ENCODE data around the gene CASP6.
A peak's percentile ranks its signal among the peaks of the same experiment; 100 is the strongest.

CASP6 gene

GRCh38 chr4:109675181-109675580, 28.1 kb downstream of the CASP6 start:
- FAIRE-seq: no peak
- no peak for DNase-seq (ENCODE audit: extremely low spot score, insufficient read length, low read depth)

- no peak for DNase-seq (ENCODE audit: extremely low spot score, insufficient read length, low read depth)
- no peak for FAIRE-seq
These were observed 29.9 kb downstream of the CASP6 start for GRCh38 chr4:109673303-109673702.

- FAIRE-seq: no peak
- no peak for DNase-seq (ENCODE audit: extremely low spot score, insufficient read length, low read depth)
These were observed 30.9 kb downstream of the CASP6 start for GRCh38 chr4:109672169-109672930.

GRCh38 chr4:109671350-109671749, 31.9 kb downstream of the CASP6 start:
- DNase-seq (ENCODE audit: extremely low spot score, insufficient read length, low read depth): no peak
- no peak for FAIRE-seq

GRCh38 chr4:109665783-109666485, 37.3 kb downstream of the CASP6 start:
- no peak for FAIRE-seq
- DNase-seq (ENCODE audit: extremely low spot score, insufficient read length, low read depth): no peak

GRCh38 chr4:109662771-109663170, 40.5 kb downstream of the CASP6 start:
- DNase-seq (ENCODE audit: extremely low spot score, insufficient read length, low read depth) (no peak), FAIRE-seq (no peak)

- FAIRE-seq: no peak
- DNase-seq (ENCODE audit: extremely low spot score, insufficient read length, low read depth): no peak
These were observed 41.1 kb downstream of the CASP6 start for GRCh38 chr4:109662116-109662515.

- DNase-seq (ENCODE audit: extremely low spot score, insufficient read length, low read depth): no peak
- no peak for FAIRE-seq
These were observed 44.3 kb downstream of the CASP6 start for GRCh38 chr4:109658871-109659410.

- DNase-seq (ENCODE audit: extremely low spot score, insufficient read length, low read depth) (no peak), FAIRE-seq (no peak)
These were observed 45.3 kb downstream of the CASP6 start for GRCh38 chr4:109657854-109658418.

GRCh38 chr4:109655396-109655795, 47.8 kb downstream of the CASP6 start:
- DNase-seq (ENCODE audit: extremely low spot score, insufficient read length, low read depth) (no peak), FAIRE-seq (no peak)

- DNase-seq (ENCODE audit: extremely low spot score, insufficient read length, low read depth) (peak; percentile 44), FAIRE-seq (peak; percentile 82)
These were observed 53.4 kb downstream of the CASP6 start for GRCh38 chr4:109649872-109650271.

- FAIRE-seq: peak; percentile 44
- DNase-seq (ENCODE audit: extremely low spot score, insufficient read length, low read depth): no peak
These were observed 54.2 kb downstream of the CASP6 start for GRCh38 chr4:109648997-109649575.

- FAIRE-seq (peak; percentile 72), DNase-seq (ENCODE audit: extremely low spot score, insufficient read length, low read depth) (no peak)
These were observed 54.8 kb downstream of the CASP6 start for GRCh38 chr4:109648266-109648996.

GRCh38 chr4:109645874-109646710, 57.2 kb downstream of the CASP6 start:
- no peak for FAIRE-seq
- DNase-seq (ENCODE audit: extremely low spot score, insufficient read length, low read depth): no peak

- DNase-seq (ENCODE audit: extremely low spot score, insufficient read length, low read depth) (no peak), FAIRE-seq (peak; percentile 59)
These were observed 62.6 kb downstream of the CASP6 start for GRCh38 chr4:109640644-109641043.

All from GM18507 (cell line).